GM18870 (cell line): ENCODE results near the gene DEPDC1B.
"Not testable (repeated sequence)": the region's sequence is repeated elsewhere in the genome, so short reads cannot be mapped to it uniquely, and the experiment has no call there.

Experiments used
- ATAC-seq: cut with Tn5 transposase; IDR thresholded peaks from one replicate; pipeline ENCODE4 v1.9.1; 2021; ENCODE audit warnings: moderate library complexity; ENCODE audit not compliant: unreplicated experiment

DEPDC1B gene

GRCh38 chr5:60590172-60590571 is 109.8 kb downstream of the DEPDC1B start:
- no peak for ATAC-seq

- ATAC-seq = not testable (repeated sequence)
These were observed 112.7 kb downstream of the DEPDC1B start for GRCh38 chr5:60587312-60587711.

GRCh38 chr5:60586307-60586901 is 113.6 kb downstream of the DEPDC1B start:
- ATAC-seq = peak; percentile 59

GRCh38 chr5:60585618-60586017 is 114.3 kb downstream of the DEPDC1B start:
- no peak for ATAC-seq

GRCh38 chr5:60584304-60584703 is 115.7 kb downstream of the DEPDC1B start:
- no peak for ATAC-seq

- ATAC-seq = no peak
These were observed 116.3 kb downstream of the DEPDC1B start for GRCh38 chr5:60583616-60584015.

- no peak for ATAC-seq
These were observed 121.7 kb downstream of the DEPDC1B start for GRCh38 chr5:60578315-60578714.

- no peak for ATAC-seq
These were observed 122.8 kb downstream of the DEPDC1B start for GRCh38 chr5:60577116-60577515.

- ATAC-seq = no peak
These were observed 123.5 kb downstream of the DEPDC1B start for GRCh38 chr5:60576425-60576824.

- no peak for ATAC-seq
These were observed 131.3 kb downstream of the DEPDC1B start for GRCh38 chr5:60568646-60569045.

GRCh38 chr5:60563696-60564324 is 136.2 kb downstream of the DEPDC1B start:
- no peak for ATAC-seq

- ATAC-seq = not testable (repeated sequence)
These were observed 146.7 kb downstream of the DEPDC1B start for GRCh38 chr5:60553291-60553690.

GRCh38 chr5:60551829-60552228 is 148.1 kb downstream of the DEPDC1B start:
- no peak for ATAC-seq

- no peak for ATAC-seq
These were observed 148.7 kb downstream of the DEPDC1B start for GRCh38 chr5:60551250-60551649.

- no peak for ATAC-seq
These were observed 149.7 kb downstream of the DEPDC1B start for GRCh38 chr5:60550311-60550710.

- ATAC-seq = no peak
These were observed 150.1 kb downstream of the DEPDC1B start for GRCh38 chr5:60549841-60550240.
